ENCODE measurements around the gene KIDINS220. TPM values are rescaled to one million over a fixed set of nuclear protein-coding genes. Genes with fewer than 3 reads are reported as not detected.
A peak's percentile ranks its signal among the peaks of the same experiment; 100 is the strongest.

The KIDINS220 gene
- 100 to 1,000 TPM; 151 to 280 TPM for total RNA-seq
- 100 to 1,000 TPM; 132 to 184 TPM for polyA plus RNA-seq (ENCODE audit: insufficient read length in 2 of 2)
- long read RNA-seq, donor 1, full-length matches to known transcripts = 5 of 11 reads
- long read RNA-seq, donor 1, partial matches to known transcripts = 6 of 11 reads
- long read RNA-seq, donor 1, other reads (novel, unspliced or antisense) = 0 of 11 reads
- long read RNA-seq, donor 2, full-length matches to known transcripts = 3 of 3 reads
- long read RNA-seq, donor 2, partial matches to known transcripts = 0 of 3 reads
- long read RNA-seq, donor 2, other reads (novel, unspliced or antisense) = 0 of 3 reads
- long read RNA-seq, donor 3, full-length matches to known transcripts = 1 of 9 reads
- long read RNA-seq, donor 3, partial matches to known transcripts = 8 of 9 reads
- long read RNA-seq, donor 3, other reads (novel, unspliced or antisense) = 0 of 9 reads
- long read RNA-seq, donor 4, partial matches to known transcripts = 0 of 1 reads
- long read RNA-seq, donor 4, other reads (novel, unspliced or antisense) = 0 of 1 reads

GRCh38 chr2:8836971-8837794, at the start of gene KIDINS220:
TSS of gene KIDINS220 (minus strand) at chr2:8837613. CDS start at chr2:8827093, 10,520 bp downstream.
- WGBS (ENCODE audit: insufficient coverage) = under 1% methylated on average over 51 of the region's 67 CpGs
- peaks cover 20% of the 10 kb centered on the region for H3K4me1 ChIP-seq (ENCODE audit: control insufficient read depth, insufficient read depth, low read length)
- no peaks in the 10 kb centered on the region for H3K9me3 ChIP-seq (ENCODE audit: control insufficient read depth, insufficient read depth, low read length)
- peak; percentile 80 to 96 (median 84) for DNase-seq (ENCODE audit: low read depth in 4 of 6, low spot score in 6 of 6)
- H3K27ac ChIP-seq (ENCODE audit: low read depth, low read length) = peak within 1 kb of the TSS; percentile 75
- H3K27me3 ChIP-seq (ENCODE audit: control insufficient read depth, insufficient read depth, low read length) = no peaks in the 10 kb centered on the region
- H3K36me3 ChIP-seq (ENCODE audit: control insufficient read depth, insufficient read depth, low read length) = no peaks in the 10 kb centered on the region
- peak within 1 kb of the TSS; percentile 80 for H3K4me3 ChIP-seq (ENCODE audit: low read depth, low read length)

GRCh38 chr2:8886876-8887275, 49.5 kb upstream of the KIDINS220 start:
- WGBS (ENCODE audit: insufficient coverage) = no CpG with 5 or more reads among the region's 2 CpGs

GRCh38 chr2:8886202-8886518, 48.7 kb upstream of the KIDINS220 start:
- Histone ChIP-seq H3K27ac (ENCODE audit: low read depth, low read length) (no peak overlapping the region), H3K4me3 (ENCODE audit: low read depth, low read length) (no peak overlapping the region), H3K27me3 (ENCODE audit: control insufficient read depth, insufficient read depth, low read length) (no peaks in the 10 kb centered on the region), H3K9me3 (ENCODE audit: control insufficient read depth, insufficient read depth, low read length) (no peaks in the 10 kb centered on the region), H3K36me3 (ENCODE audit: control insufficient read depth, insufficient read depth, low read length) (no peaks in the 10 kb centered on the region), H3K4me1 (ENCODE audit: control insufficient read depth, insufficient read depth, low read length) (peaks cover 3% of the 10 kb centered on the region)
- WGBS (ENCODE audit: insufficient coverage) = no CpG with 5 or more reads among the region's 1 CpG
- no peak for DNase-seq (ENCODE audit: low read depth in 4 of 6, low spot score in 6 of 6)

More at GRCh38 chr2:8886876-8887275, 49.5 kb upstream of the KIDINS220 start:
- Histone ChIP-seq H3K4me1 (ENCODE audit: control insufficient read depth, insufficient read depth, low read length) (peaks cover 3% of the 10 kb centered on the region), H3K4me3 (ENCODE audit: low read depth, low read length) (no peak overlapping the region), H3K36me3 (ENCODE audit: control insufficient read depth, insufficient read depth, low read length) (no peaks in the 10 kb centered on the region), H3K9me3 (ENCODE audit: control insufficient read depth, insufficient read depth, low read length) (no peaks in the 10 kb centered on the region), H3K27me3 (ENCODE audit: control insufficient read depth, insufficient read depth, low read length) (no peaks in the 10 kb centered on the region), H3K27ac (ENCODE audit: low read depth, low read length) (no peak overlapping the region)
- DNase-seq (ENCODE audit: low read depth in 4 of 6, low spot score in 6 of 6) = no peak

- Histone ChIP-seq H3K27ac (ENCODE audit: low read depth, low read length) (no peak overlapping the region), H3K9me3 (ENCODE audit: control insufficient read depth, insufficient read depth, low read length) (no peaks in the 10 kb centered on the region), H3K4me3 (ENCODE audit: low read depth, low read length) (no peak overlapping the region), H3K36me3 (ENCODE audit: control insufficient read depth, insufficient read depth, low read length) (peaks cover under 1% of the 10 kb centered on the region), H3K27me3 (ENCODE audit: control insufficient read depth, insufficient read depth, low read length) (no peaks in the 10 kb centered on the region), H3K4me1 (ENCODE audit: control insufficient read depth, insufficient read depth, low read length) (peaks cover 3% of the 10 kb centered on the region)
- no peak for DNase-seq (ENCODE audit: low read depth in 4 of 6, low spot score in 6 of 6)
- WGBS (ENCODE audit: insufficient coverage) = 91% methylated on average over 5 of the region's 7 CpGs
Observed at GRCh38 chr2:8885449-8886201, 48.2 kb upstream of the KIDINS220 start.

- Histone ChIP-seq H3K4me3 (ENCODE audit: low read depth, low read length) (no peak overlapping the region), H3K9me3 (ENCODE audit: control insufficient read depth, insufficient read depth, low read length) (no peaks in the 10 kb centered on the region), H3K27ac (ENCODE audit: low read depth, low read length) (no peak overlapping the region), H3K27me3 (ENCODE audit: control insufficient read depth, insufficient read depth, low read length) (no peaks in the 10 kb centered on the region), H3K36me3 (ENCODE audit: control insufficient read depth, insufficient read depth, low read length) (peaks cover 6% of the 10 kb centered on the region), H3K4me1 (ENCODE audit: control insufficient read depth, insufficient read depth, low read length) (peaks cover 3% of the 10 kb centered on the region)
- WGBS (ENCODE audit: insufficient coverage) = no CpG with 5 or more reads among the region's 4 CpGs
- no peak for DNase-seq (ENCODE audit: low read depth in 4 of 6, low spot score in 6 of 6)
Observed at GRCh38 chr2:8884812-8885211, 47.4 kb upstream of the KIDINS220 start.

GRCh38 chr2:8882094-8882493, 44.7 kb upstream of the KIDINS220 start:
- Histone ChIP-seq H3K36me3 (ENCODE audit: control insufficient read depth, insufficient read depth, low read length) (peaks cover 11% of the 10 kb centered on the region), H3K27ac (ENCODE audit: low read depth, low read length) (no peak overlapping the region), H3K9me3 (ENCODE audit: control insufficient read depth, insufficient read depth, low read length) (no peaks in the 10 kb centered on the region), H3K27me3 (ENCODE audit: control insufficient read depth, insufficient read depth, low read length) (no peaks in the 10 kb centered on the region), H3K4me1 (ENCODE audit: control insufficient read depth, insufficient read depth, low read length) (peaks cover 3% of the 10 kb centered on the region), H3K4me3 (ENCODE audit: low read depth, low read length) (no peak overlapping the region)
- 60% methylated on average over 5 of the region's 5 CpGs for WGBS (ENCODE audit: insufficient coverage)
- DNase-seq (ENCODE audit: low read depth in 4 of 6, low spot score in 6 of 6) = peak in 1 of 6 donors; percentile 9

- Histone ChIP-seq H3K27me3 (ENCODE audit: control insufficient read depth, insufficient read depth, low read length) (no peaks in the 10 kb centered on the region), H3K4me1 (ENCODE audit: control insufficient read depth, insufficient read depth, low read length) (peaks cover 3% of the 10 kb centered on the region), H3K4me3 (ENCODE audit: low read depth, low read length) (no peak overlapping the region), H3K27ac (ENCODE audit: low read depth, low read length) (no peak overlapping the region), H3K36me3 (ENCODE audit: control insufficient read depth, insufficient read depth, low read length) (peaks cover 14% of the 10 kb centered on the region), H3K9me3 (ENCODE audit: control insufficient read depth, insufficient read depth, low read length) (no peaks in the 10 kb centered on the region)
- no peak for DNase-seq (ENCODE audit: low read depth in 4 of 6, low spot score in 6 of 6)
- 44% methylated on average over 3 of the region's 4 CpGs for WGBS (ENCODE audit: insufficient coverage)
Observed at GRCh38 chr2:8877894-8878293, 40.5 kb upstream of the KIDINS220 start.

GRCh38 chr2:8877332-8877731, 39.9 kb upstream of the KIDINS220 start:
- Histone ChIP-seq H3K4me3 (ENCODE audit: low read depth, low read length) (no peak overlapping the region), H3K4me1 (ENCODE audit: control insufficient read depth, insufficient read depth, low read length) (peaks cover 3% of the 10 kb centered on the region), H3K36me3 (ENCODE audit: control insufficient read depth, insufficient read depth, low read length) (peaks cover 14% of the 10 kb centered on the region), H3K27me3 (ENCODE audit: control insufficient read depth, insufficient read depth, low read length) (no peaks in the 10 kb centered on the region), H3K27ac (ENCODE audit: low read depth, low read length) (no peak overlapping the region), H3K9me3 (ENCODE audit: control insufficient read depth, insufficient read depth, low read length) (no peaks in the 10 kb centered on the region)
- 68% methylated on average over 3 of the region's 4 CpGs for WGBS (ENCODE audit: insufficient coverage)
- no peak for DNase-seq (ENCODE audit: low read depth in 4 of 6, low spot score in 6 of 6)

- H3K4me1 ChIP-seq (ENCODE audit: control insufficient read depth, insufficient read depth, low read length) = peaks cover 3% of the 10 kb centered on the region
- H3K9me3 ChIP-seq (ENCODE audit: control insufficient read depth, insufficient read depth, low read length) = no peaks in the 10 kb centered on the region
Observed at GRCh38 chr2:8876628-8877027, 39.2 kb upstream of the KIDINS220 start.

More at GRCh38 chr2:8876628-8877027, 39.2 kb upstream of the KIDINS220 start:
- Histone ChIP-seq H3K4me3 (ENCODE audit: low read depth, low read length) (no peak overlapping the region), H3K36me3 (ENCODE audit: control insufficient read depth, insufficient read depth, low read length) (peaks cover 14% of the 10 kb centered on the region), H3K27me3 (ENCODE audit: control insufficient read depth, insufficient read depth, low read length) (no peaks in the 10 kb centered on the region), H3K27ac (ENCODE audit: low read depth, low read length) (no peak overlapping the region)
- DNase-seq (ENCODE audit: low read depth in 4 of 6, low spot score in 6 of 6) = no peak
